ENCODE measurements around the gene NSMCE1.
"Not testable (repeated sequence)": the region's sequence is repeated elsewhere in the genome, so short reads cannot be mapped to it uniquely, and the experiment has no call there.

NSMCE1 gene

DNA sequence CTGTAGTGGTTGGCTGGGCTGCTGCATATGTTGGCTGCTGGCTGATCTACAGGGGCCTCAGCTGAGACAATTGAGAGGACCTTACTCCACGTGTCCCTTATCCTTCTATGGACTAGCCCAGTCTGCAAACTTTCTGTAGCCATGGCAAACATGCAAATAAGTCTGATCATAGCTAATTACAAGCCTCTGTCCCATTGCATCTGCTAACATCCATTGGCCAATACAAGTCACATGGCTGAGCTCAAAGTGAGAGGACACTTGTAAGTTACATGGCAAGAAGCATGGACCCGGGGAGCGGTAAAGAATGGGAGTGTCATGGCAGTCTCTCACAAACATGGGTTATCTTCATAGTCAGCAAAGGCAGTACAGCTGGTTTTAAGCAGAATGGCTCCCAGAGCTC is 33.6 kb upstream of the NSMCE1 start:
- no peak for DNase-seq

DNA sequence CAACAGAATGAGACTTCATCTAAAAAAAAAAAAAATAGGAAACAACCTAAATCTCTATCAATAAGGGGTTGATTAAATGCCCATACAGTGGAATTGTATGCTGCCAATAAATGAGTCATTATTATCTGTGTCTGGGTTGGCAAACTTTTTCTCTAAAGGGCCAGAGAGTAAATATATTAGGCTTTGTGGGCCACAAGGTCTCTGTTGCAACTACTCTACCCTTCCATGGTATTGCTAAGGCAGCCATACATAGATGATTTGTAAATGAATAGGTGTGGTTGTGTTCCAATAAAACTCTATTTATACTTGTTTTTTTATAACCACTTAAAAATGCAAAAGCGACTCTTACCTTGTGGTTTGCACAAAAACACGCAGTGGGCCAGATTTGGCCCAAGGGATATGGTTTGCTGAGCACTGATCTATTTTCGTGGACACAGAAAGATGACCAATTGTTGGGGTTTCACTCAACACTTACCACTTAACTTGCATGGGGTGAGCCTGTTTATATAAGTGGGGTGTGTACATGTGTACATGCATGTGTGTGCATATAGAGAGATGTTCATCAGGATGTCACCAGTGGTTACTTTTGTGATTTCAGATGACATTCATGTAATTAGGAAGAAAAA is 32.8 kb upstream of the NSMCE1 start:
- DNase-seq = no peak

DNA sequence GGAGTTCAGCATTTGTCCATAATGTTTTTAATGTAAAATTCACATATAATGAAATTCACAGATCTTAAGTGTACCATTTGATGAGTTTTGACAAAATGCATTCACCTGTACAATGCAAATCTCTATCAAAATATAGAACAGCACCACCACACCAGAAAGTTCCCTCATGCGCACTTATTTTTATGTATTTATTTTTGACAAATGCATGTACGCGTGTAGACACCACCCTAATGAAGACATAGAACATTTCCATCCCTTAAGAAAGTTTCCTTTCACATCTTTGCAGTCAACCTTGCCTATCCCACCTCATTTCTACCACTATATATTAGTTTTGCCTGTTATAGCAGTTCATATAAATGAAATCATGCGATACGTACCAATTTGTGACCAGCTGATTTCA is 29.6 kb upstream of the NSMCE1 start:
- no peak for DNase-seq

GRCh38 chr16:27293343-27293742 is 24.8 kb upstream of the NSMCE1 start:
- DNase-seq = no peak

- no peak for DNase-seq
Measured at GRCh38 chr16:27291722-27292240, 23.2 kb upstream of the NSMCE1 start.

- no peak for DNase-seq
Measured at GRCh38 chr16:27291106-27291505, 22.5 kb upstream of the NSMCE1 start.

DNA sequence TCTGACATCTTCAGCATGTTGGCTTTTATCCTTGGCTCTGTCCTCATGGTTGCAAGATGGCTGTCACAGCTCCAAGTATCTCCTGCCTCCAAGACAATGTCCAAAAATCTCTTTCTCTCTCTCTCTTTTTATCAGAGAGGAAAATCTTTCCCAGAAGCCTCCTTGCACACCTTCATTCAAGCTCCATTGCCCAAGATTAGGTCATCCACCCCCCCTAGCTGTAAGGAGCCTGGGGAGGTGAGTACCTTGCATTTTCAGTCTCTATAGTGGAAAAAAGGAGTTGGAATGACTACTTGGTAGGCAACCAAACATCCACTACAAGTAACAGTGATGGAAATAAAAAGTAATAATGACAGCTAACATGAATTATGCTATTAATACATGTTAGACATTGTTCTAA is 22.0 kb upstream of the NSMCE1 start:
- no peak for DNase-seq

DNA sequence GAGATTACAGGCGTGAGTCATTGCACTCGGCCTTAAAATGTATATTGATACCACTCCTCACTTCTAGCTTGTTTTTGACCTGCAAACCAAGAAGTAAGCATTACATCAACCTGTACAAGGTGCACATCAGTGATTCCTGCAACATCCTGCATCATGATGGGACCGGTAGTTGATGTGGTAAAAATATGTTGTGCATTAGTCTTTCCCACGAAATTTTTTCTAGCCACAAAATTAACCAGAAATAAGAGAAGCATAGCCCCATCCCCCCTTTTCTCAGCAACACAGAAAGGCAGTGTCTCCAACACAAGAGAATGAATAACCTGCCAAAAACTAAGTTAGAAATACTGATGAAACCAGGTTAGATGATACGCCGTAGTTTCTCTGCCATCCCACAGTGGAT is 21.1 kb upstream of the NSMCE1 start:
- DNase-seq = no peak

DNA sequence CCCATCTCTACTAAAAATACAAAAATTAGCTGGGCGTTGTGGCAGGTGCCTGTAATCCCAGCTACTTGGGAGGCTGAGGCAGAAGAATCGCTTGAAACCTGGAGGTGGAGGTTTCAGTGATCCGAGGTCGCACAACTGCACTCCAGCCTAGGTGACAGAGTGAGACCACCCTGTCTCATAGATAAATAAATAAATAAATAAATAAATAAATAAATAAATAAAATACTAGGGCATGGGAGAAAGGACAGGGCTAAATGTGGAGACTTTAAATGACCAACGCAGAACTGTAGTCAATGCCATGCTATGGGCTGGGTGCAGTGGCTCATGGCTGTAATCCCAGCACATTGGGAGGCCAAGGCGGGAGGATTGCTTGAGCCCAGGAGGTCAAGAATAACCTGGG is 19.7 kb upstream of the NSMCE1 start:
- not testable (repeated sequence) for DNase-seq

DNA sequence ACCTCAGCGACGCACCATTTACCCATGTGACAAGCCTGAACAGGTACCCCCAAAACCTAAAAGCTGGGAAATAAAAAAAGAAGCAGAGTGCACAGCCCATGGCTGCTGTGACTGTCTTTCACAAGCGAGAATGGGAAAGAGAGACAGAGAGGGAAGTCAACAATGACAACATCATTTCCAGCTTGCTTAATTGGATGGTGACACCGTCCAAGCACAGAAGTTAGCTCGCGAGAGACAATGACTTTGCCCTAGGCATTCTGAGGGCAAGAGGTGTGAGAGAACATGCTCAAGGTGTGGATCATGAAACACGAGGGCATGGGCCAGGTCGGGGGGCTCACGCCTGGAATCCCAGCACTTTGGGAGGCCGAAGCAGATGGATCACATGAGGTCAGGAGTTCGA is 19.3 kb upstream of the NSMCE1 start:
- DNase-seq = no peak

GRCh38 chr16:27287051-27287811 is 18.7 kb upstream of the NSMCE1 start:
- DNase-seq = no peak

DNA sequence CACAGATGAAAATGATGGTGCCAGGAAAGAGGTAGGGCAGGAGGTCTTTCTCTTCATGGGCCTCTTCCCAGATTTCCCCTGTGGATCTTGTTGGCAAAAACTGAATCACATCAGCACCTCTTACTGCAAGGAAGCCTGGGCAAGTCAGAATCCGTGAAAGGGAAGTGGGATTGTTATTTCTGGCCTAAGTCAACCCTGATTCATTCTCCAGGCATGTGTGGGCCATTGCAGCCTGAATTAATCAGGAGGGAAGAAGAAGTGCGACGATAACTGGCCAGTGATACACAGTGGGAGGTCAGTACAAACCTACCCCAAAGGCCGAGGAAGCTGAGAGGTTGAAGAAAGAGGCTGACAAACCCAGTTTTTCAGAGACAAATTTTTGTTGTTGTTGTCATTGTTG is 17.9 kb upstream of the NSMCE1 start:
- DNase-seq = peak; percentile 53

- no peak for DNase-seq
Measured at GRCh38 chr16:27285676-27286196, 17.2 kb upstream of the NSMCE1 start.

- DNase-seq = no peak
Measured at GRCh38 chr16:27284865-27285675, 16.5 kb upstream of the NSMCE1 start.

DNA sequence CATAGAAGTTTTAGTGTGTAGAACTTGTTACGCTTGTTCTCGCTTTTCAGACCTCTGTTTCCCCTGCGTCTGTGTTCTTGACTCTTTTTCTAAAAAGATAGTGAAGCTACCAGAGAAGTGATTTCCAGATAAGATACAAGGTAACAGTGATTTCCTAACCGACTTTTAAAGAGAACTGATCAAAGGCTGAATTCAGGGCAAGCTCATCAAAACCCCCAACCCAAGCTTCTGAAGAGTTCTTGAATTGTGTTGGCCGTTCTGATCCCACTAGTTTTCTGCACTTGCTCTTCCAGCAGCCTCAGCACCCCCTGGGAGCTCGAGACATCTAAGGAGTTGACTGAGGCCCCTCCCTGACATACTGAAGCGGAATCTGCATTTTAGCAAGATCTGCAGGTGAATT is 12.7 kb upstream of the NSMCE1 start:
- DNase-seq = no peak

- no peak for DNase-seq
Measured at GRCh38 chr16:27275394-27275793, 6.8 kb upstream of the NSMCE1 start.

DNA sequence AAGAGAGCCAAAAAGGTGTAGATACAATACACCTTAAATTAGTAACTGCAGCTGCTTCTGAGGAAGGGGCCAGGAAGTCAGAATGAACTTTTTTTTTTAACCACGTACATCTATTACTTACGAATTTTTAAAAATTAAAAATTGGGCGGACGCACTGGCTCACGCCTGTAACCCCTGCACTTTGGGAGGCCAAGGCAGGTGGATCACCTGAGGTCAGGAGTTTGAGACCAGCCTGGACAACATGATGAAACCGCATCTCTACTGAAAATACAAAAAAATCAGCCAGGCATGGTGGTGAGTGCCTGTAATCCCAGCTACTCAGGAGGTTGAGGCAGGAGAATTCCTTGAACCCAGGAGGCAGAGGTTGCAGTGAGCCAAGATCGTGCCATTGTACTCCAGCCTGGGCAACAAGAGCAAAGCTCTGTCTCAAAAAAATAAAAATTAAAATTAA is 5.9 kb upstream of the NSMCE1 start:
- not testable (repeated sequence) for DNase-seq

DNA sequence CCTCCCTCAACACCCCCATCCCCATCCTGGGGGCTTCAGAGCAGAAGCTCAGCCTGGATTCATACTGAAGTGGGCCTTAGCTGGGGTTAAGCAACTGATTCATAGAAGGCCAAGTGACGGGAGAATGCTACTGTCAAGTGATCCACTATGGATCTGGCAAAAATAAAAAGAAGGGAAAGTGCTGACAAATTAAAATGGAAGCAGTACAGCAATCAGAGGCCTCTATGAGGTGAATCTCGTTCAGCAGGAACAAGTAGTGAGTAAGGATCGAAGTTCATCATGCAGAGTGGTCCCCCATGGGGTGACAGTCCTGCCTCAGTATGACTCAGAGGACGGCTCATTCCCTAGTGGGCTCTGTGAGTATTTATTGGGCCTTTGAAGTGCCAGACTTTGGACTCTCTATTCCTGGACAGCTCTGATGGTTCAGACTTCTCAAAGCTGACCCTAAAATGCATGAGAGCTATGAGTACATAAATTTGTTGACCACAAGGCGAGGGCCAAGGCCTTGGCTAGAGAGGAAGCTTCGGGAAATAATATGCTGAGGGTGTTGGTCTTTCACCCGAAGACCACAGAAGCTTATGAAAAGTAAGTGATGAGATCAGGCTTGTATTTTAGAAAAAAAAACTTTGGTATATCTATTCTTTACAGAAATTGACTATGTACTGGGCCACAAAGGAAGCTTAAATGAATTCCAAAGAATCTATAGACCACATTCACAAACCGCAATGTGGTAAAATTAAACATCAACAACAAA is 5.3 kb upstream of the NSMCE1 start:
- DNase-seq = no peak

DNA sequence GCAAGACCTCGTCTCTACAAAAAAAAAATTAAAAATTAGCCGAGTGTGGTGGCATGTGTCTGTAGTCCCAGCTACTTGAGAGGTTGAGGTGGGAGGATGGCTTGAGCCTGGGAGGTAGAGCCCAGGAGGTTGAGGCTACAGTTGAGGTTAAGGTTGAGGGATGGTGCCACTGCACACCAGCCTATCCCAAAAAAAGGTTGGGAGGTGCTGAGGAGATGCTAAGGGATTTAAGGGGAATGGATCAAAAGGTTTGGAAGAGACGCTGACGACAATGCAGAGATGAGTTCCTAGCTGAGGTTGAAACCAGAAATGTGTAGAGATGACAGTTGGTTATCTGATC is 4.7 kb upstream of the NSMCE1 start:
- no peak for DNase-seq

- not testable (repeated sequence) for DNase-seq
Measured at GRCh38 chr16:27272697-27273096, 4.1 kb upstream of the NSMCE1 start.

DNA sequence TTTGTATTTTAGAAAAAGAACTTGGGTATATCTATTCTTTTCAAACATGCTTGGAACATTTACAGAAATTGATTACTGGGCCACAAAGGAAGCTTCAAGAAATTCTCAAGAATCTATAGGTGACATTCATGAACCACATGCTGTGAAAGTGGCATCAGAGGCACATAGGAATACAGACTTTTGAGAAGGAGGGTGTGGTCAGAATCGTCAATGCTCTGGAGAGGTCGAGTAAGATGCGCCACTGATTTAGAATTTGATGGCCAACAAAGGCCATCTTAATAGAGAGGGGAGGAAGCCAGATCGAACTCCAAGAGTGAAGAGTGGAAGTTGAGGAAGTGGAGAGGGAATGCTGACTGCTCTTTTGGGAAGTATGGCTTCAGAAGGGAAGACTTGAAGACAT is 3.5 kb upstream of the NSMCE1 start:
- DNase-seq = no peak

GRCh38 chr16:27270349-27270748 is 1.8 kb upstream of the NSMCE1 start:
- DNase-seq = no peak

Measured in amniotic stem cell (primary cell).